22Rv1 (cell line): ENCODE results near the gene IFNB1.

Source experiments
- H3K27ac ChIP-seq: fragments of 450-650 bp; 2 replicates; pipeline ENCODE4 v1.5.1; 2017
- CTCF ChIP-seq: fragments of 450-650 bp; IDR thresholded peaks from 2 replicates; pipeline ENCODE4 v1.5.1; 2017; ENCODE audit warnings: mild to moderate bottlenecking
- ZFX ChIP-seq: fragments of 450-650 bp; IDR thresholded peaks from 2 replicates; pipeline ENCODE4 v1.6.1; 2017; ENCODE audit warnings: antibody characterized with exemption, borderline replicate concordance

The IFNB1 gene

DNA sequence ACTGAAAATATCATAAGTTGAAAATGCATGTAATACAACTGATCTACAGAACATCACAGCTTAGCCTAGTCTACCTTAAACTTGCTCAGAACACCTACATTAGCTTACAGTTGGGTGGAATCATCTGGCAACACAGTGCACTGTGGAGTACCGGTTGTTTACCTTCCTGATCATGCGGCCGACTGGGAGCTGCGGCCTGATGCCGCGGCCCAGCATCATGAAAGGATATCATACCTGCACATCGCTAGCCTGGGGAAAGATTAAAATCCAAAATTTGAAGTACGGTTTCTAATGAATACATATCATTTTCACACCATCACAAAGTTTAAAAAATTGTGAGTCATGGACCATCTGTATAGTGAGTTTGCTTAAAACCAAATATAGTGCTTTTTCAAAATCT, 48.1 kb downstream of the IFNB1 start:
- no peak overlapping the region for H3K27ac ChIP-seq
- TF ChIP-seq CTCF = no peak
- TF ChIP-seq ZFX = no peak

GRCh38 chr9:21028466-21028865, 49.3 kb downstream of the IFNB1 start:
- no peak overlapping the region for H3K27ac ChIP-seq
- no peak for TF ChIP-seq CTCF
- no peak for TF ChIP-seq ZFX

GRCh38 chr9:21027295-21027694, 50.4 kb downstream of the IFNB1 start:
- no peak overlapping the region for H3K27ac ChIP-seq
- TF ChIP-seq CTCF = no peak
- TF ChIP-seq ZFX = no peak
